Posterior cingulate gyrus (tissue), 11 donors: ENCODE measurements around the gene RRN3.
"Not testable (repeated sequence)": the region's sequence is repeated elsewhere in the genome, so short reads cannot be mapped to it uniquely, and the experiment has no call there.

ENCODE experiments used
- DNase-seq, 10 donors: peaks; one replicate each; pipeline versions ENCODE4 v3.0.0 to v3.0.0-alpha.2; 2020 to 2021; ENCODE audit warnings: mixed read lengths in 3 of 10
- intact Hi-C: fragments of 100-400 bp; cut with DNase I; formaldehyde crosslinking; loops from one replicate; pipeline ENCODE4 v1.15.1; 2023

Gene RRN3, protein sequence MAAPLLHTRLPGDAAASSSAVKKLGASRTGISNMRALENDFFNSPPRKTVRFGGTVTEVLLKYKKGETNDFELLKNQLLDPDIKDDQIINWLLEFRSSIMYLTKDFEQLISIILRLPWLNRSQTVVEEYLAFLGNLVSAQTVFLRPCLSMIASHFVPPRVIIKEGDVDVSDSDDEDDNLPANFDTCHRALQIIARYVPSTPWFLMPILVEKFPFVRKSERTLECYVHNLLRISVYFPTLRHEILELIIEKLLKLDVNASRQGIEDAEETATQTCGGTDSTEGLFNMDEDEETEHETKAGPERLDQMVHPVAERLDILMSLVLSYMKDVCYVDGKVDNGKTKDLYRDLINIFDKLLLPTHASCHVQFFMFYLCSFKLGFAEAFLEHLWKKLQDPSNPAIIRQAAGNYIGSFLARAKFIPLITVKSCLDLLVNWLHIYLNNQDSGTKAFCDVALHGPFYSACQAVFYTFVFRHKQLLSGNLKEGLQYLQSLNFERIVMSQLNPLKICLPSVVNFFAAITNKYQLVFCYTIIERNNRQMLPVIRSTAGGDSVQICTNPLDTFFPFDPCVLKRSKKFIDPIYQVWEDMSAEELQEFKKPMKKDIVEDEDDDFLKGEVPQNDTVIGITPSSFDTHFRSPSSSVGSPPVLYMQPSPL

GRCh38 chr16:15093955-15094827 lies at the start of gene RRN3:
RRN3 (minus strand) TSS chr16:15094272; CDS start chr16:15094233, 39 bp downstream.
- intact Hi-C loops = not testable (repeated sequence)

GRCh38 chr16:15143601-15144091 lies 49.6 kb upstream of the RRN3 start:
- peak in 3 of 10 donors; percentile 66 to 82 (median 80) for DNase-seq
- intact Hi-C loops = not testable (repeated sequence)

More at GRCh38 chr16:15093955-15094827, at the start of gene RRN3:
- peak; percentile 90 to 99 (median 93) for DNase-seq

DNA sequence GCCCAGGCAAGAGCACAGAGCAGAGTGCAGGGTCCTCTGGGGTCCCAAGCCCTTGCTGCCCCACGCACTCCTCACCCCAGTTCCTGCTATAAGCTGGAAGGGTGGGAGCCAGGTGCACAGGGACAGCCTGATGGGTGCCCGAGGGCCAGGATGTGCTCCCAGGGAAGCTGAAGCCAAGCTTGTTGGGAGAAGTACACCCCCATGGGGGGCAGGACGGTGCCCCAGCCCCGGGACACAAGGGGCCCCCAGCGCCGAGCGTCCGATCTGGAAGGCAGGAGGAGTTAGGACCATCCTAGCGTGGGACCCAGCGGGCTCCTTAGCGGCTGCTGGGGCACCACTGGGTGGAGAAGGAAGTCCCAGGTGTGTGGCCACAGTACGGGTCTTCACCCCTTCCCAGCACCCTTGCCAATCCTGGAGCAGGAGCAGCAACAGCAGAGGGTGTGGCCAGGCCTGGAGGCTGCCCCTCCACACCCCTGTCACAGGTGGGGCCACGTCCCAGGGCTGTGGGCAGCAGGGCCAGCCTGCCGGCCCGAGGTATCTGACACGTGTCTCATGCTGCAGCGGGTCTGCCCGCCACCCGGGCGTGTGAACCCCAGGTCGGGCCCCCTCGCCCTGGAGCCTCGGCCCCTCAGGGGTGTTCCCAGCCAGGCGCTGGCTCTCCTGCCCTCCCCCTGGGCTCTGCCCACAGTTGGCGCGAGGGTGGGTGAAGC lies 49.0 kb upstream of the RRN3 start:
- peak in 1 of 10 donors; percentile 47 for DNase-seq
- intact Hi-C loops = not testable (repeated sequence)

DNA sequence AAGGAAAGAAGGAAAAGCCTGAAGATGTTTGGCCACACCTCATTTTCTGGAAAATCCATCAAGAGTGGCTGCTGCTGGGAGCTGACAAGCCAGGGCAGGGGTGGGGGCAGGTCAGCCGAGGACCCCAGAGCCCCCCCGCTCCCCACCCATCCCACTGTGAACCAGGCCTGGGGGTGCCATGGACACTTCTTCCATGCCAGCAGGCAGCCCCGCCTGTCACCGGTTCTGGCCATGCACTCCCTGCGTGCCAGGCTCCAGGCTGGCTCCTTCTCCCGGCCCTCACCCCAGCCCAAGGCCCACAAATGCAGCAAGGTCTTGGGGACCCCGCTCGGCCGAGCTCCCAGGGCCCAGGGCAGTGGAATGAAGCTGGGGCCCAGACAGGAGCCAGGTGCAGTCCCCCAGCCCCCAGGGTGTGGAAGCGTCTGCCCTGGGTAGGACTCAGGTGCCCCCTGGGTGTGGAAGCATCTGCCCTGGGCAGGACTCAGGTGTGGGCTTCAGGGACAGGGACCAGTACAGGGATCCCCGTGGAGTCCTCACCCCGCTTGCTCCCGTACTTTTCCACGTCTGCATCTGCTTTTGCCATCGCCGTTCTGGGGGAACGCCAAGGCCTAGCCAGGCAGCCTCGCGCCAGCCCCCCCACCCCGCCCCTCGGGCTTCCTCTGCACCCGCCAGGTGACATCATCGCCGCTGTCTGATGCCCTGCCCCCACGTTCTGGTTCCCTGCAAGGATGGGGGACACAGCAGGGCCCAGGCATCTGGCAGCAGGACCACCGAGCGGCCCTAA lies 48.2 kb upstream of the RRN3 start:
- peak in 5 of 10 donors; percentile 50 to 93 (median 78) for DNase-seq
- intact Hi-C loops = not testable (repeated sequence)

- intact Hi-C loops = no loop called here
- peak in 2 of 10 donors; percentile 61 to 74 for DNase-seq
These were observed 47.5 kb upstream of the RRN3 start for GRCh38 chr16:15141586-15141985.

DNA sequence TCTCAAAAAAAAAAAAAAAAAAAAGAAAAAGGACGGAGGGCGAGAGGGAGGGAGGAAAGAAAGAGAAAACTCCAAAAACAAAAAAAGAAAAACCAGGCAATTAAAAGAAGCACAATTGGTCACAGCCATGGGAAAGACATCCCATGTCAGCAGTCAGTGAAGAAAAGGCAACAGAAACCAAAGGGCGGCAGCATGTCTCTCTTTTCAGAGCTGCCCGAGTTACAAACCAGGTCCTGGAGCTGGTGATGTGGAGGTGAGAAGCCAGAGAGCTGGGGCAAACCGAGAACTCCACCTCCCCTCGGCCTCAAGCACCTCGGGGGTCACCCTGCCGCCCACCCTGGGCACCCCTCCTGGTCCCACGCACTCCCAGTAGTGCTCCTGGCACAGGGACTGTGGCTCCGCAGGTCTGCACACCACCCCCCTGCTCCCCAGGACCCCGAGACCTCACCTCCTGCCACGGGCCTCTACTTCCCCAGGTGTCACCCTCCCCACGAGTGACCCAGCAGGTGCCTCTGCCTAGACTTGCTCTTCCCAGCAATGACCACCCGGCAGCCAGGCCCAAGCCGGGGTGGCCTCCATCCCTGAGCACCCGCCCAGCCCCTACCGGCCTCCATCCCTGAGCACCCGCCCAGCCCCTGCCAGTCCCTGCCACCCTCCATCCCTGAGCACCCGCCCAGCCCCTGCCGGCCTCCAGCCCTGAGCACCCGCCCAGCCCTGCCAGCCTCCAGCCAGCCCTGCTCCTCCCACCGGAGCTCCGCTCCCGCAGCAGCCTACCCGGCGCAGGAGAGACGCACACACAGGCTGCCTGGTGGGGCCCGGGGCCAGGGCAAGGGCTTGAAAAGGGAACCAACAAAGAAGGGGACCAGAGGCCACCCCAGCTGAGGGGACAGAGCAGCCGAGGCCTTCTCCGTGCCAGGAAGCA lies 46.6 kb upstream of the RRN3 start:
- DNase-seq = peak in 8 of 10 donors; percentile 44 to 94 (median 61)
- intact Hi-C loops = not testable (repeated sequence)

GRCh38 chr16:15137514-15137913 lies 43.4 kb upstream of the RRN3 start:
- peak in 2 of 10 donors; percentile 69 to 79 for DNase-seq
- intact Hi-C loops = not testable (repeated sequence)

GRCh38 chr16:15135483-15136360 lies 41.6 kb upstream of the RRN3 start:
- intact Hi-C loops = not testable (repeated sequence)
- DNase-seq = peak in 3 of 10 donors; percentile 49 to 69 (median 53)

- intact Hi-C loops = not testable (repeated sequence)
- DNase-seq = peak in 2 of 10 donors; percentile 33 to 65
These were observed 40.8 kb upstream of the RRN3 start for GRCh38 chr16:15134752-15135482.

GRCh38 chr16:15133554-15133953 lies 39.5 kb upstream of the RRN3 start:
- DNase-seq = peak in 2 of 10 donors; percentile 50 to 63
- intact Hi-C loops = not testable (repeated sequence)

DNA sequence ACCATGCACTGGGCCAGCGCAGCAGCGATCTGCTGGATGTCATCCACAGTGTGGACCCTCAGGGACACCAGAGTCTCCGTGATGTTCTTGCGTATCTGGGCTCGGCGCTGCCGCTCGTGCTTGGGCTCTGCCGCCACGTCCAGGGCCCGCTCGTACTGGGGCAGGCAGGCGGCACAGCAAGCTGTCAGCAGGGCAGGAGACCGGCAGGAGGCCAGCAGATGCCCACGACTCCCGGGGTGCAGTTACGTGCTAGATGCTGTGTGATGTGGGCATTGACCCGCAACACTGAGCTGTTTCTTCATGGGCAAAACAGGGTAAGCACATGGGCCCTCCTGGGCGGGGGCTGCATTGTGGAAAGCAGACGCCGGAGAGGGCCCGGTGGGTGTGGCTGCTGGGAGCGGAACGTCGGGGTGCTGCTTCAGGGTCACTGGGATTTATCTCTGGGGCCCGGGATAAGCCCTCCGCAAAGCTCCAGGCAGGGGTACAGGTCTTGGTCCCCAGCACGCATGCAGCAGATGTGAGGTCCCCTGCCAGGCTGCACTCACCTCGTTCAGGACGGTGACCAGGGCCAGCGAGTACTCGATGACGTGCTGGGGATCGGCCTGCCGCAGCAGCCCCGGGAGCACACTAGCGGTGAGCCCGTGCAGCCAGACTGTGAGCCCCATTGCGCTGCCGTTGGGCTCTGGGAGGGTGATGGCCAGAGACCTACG lies 38.8 kb upstream of the RRN3 start:
- peak in 1 of 10 donors; percentile 51 for DNase-seq
- intact Hi-C loops = not testable (repeated sequence)

DNA sequence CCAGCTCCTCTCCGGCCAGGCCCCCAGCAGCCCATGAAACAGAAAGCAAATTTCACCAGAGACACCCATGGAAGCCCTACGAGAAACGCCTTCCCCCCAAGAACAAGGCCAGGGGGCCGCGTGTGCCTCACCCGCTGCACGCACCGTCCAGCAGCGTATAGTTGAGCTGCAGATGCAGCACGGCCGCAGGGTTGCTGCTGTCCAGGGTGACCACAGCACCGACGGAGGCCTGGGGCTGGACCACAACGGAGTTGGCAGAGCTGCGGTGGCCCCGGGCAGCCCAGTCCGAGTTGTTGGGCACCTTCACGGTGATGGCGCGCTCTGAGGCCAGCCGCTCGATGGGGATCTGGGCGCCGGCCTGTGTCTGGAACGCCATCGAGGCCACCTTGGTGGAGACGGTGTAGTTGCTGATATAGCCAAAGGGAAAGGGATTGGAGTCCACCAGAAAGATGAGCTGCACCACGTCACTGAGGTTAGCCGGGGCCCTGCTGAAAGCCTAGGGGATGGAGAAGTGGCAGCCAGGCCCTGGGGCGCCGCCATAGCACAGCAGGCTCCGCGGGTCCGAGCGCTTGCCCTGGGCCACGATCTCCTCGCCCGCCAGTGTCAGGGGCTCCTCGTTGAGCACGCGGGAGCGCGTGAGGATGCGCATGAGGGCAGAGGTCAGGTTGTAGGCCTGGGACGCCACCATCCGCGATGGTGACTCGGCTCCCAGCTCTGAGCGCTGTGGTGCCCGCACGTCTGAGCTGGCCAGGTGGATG lies 37.0 kb upstream of the RRN3 start:
- intact Hi-C loops = not testable (repeated sequence)
- peak in 2 of 10 donors; percentile 33 to 76 for DNase-seq

- intact Hi-C loops = not testable (repeated sequence)
- DNase-seq = peak in 2 of 10 donors; percentile 50 to 69
These were observed 36.3 kb upstream of the RRN3 start for GRCh38 chr16:15130256-15130932.
